Measurements from ENCODE around the gene UROD.

UROD gene

GRCh38 chr1:45009296-45009865 is 2.7 kb upstream of the UROD start:
- DNase-seq = no peak

DNA sequence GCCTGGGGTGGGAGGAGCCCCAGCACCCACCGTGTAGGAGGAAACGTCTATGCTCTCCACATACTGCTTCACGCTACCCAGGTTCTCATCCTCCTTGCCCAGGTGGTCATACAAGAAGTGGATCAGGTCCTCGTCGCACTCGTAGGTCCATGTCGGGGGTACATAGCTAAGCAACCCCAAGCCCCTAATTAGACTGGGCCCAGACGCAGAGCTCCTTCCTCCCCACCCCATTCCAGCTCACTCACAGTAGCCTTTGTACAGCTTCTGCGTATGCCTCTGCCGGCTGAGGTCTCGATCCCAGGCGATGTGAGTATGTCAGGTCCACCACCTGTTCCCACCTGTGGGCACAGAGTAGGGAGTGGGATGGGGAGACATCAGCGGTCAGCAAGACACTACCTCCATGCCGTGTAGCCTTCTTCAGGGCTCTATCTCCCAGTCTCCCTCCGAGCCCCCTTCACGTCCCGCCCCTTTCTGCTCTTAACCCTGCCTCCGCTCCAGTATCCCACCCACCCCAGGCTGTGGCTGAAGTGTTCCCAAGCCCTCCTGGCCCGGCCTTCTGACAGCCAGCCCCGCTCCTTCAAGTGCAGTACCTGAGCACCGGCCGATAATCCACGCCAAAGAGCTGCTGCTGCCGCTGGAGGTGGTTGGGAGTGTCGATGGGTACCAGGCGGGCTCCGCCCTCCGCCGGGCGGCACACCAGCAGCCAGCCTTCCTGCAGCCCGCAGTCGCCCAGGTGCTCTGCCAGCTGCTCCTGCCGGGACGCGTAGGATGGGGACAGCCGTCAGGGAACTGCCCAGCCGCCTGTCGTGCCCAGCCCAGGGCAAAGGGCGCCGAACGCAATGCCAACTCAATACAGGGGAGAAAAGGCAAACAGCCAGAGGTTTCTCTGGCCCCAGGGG is 1.8 kb upstream of the UROD start:
- DNase-seq = no peak

- DNase-seq = peak; percentile 66 to 70
These were observed 921 bp upstream of the UROD start, which contains the start of gene HECTD3 for GRCh38 chr1:45010855-45011811. HECTD3 (minus strand) TSS chr1:45011324; CDS start chr1:45011257, 67 bp downstream.

DNA sequence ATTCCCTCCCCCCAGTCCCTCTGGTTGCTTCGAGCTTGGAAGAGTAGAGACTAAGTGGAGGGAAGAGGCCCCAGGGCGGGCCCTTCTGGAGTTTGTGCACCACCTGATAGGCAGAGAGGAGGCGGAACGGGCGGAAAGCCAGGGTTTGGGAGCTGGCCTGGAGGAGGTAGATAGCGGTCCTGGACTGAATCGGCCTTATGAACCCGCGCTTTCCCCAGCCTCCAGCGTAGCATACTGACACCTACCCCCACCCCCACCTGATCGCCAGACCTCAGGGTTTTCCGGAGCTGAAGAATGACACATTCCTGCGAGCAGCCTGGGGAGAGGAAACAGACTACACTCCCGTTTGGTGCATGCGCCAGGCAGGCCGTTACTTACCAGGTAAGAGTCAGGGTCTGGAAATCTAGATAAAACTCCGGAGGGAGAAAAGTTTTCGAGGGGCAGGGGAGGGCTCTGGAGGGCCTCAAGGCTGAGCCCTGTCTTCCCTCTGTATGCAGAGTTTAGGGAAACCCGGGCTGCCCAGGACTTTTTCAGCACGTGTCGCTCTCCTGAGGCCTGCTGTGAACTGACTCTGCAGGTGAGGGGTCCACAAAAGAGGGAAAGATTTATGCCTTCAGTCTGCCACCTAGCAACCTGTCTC is 705 bp downstream of the UROD start:
- no peak for DNase-seq

GRCh38 chr1:45013551-45014209 is 1.6 kb downstream of the UROD start:
- no peak for DNase-seq

- peak; percentile 37 to 74 for DNase-seq
These were observed 2.4 kb downstream of the UROD start for GRCh38 chr1:45014321-45015028.

DNA sequence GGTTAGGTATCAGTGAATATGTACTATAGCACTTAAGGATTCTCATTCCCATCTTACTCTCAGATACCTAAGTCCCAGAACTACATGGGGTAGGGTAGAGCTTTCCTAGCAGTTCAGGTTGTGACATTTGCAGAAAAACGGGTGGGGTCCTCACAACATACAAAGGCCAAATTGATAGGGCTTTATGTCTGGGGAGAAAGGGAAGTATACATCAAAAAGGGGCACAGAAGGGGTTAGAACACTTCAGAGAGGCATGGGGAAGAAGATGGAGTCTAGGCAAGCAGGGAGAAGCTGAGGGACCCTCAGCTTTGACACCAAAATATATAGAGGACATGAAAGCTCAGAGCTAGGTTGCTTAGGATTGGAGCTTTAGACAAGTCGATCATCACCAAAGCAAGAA is 3.6 kb downstream of the UROD start:
- DNase-seq = no peak

- DNase-seq = no peak
These were observed 4.1 kb downstream of the UROD start for GRCh38 chr1:45016090-45016697.

- DNase-seq = no peak
These were observed 4.7 kb downstream of the UROD start for GRCh38 chr1:45016767-45017166.

GRCh38 chr1:45018599-45019230 is 6.7 kb downstream of the UROD start:
- DNase-seq = peak; percentile 2 to 55

GRCh38 chr1:45023663-45024062 is 11.6 kb downstream of the UROD start:
- DNase-seq = no peak

DNA sequence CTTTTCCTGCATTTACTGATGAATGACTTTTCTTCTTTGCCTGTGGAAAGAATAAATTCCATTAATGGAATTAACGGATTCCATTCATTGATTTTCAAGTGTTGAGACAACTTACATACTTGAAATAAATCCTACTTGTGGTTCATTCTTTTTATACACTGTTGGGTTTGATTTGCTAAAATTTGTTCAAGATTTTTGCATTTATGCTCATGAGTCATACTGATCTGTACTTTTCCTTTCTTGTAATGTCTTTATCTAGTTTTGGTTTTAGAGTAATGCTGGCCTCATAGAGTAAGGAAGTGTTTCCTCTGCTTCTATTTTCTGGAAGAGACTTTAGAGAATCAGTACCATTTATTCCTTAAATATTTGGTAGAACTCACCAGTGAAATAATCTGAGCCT is 14.4 kb downstream of the UROD start:
- DNase-seq = no peak

GRCh38 chr1:45032837-45033236 is 20.8 kb downstream of the UROD start:
- no peak for DNase-seq

DNA sequence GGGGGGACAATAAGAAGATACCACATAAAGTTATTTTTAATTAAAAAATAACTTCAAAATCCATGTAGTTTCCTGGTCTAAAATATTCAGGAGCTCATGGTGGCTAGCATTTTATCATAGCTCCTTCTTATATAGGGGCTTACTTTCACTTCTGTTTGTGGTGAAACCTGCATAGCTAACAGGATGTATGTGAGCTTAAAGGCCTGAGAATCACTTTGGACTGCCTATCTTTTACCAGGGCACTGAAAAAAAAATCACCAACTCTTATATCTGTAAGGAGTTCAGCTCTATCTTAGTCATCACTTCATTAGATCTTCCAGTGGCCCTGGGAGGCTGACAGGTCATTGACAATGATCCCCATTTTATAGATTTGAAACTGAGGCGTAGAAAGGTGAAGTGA is 21.3 kb downstream of the UROD start:
- no peak for DNase-seq

DNA sequence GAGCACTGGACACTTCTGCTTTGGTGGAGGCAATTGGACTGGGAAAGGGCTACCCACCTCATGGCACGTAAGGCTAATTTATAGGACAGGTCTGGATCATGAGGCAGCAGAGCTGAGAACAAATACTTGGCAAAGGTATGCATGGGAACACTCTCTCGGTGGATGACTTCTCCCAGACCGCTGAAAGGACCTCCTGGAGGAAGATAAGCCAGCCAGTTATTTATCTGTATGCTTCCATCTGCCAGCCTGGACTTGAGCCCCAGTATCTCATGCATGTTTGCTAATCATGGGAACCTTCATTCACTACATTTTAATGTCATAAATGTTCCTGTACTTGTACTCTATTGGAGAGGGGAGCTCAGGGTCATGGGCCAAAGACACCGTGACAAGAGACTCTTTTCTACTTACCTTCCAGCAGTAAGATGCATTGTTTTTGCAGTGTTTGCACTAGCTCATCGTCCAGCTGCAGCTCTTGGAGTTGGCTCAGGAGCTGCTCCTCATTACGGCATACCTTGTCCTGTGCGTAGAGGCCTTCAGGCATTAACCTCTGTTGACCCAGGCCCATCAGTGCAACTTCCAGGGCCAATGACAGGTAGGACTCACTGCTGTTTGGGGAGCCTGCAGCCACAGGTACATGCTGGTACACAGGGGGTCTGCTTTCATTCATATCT is 23.7 kb downstream of the UROD start:
- no peak for DNase-seq

DNA sequence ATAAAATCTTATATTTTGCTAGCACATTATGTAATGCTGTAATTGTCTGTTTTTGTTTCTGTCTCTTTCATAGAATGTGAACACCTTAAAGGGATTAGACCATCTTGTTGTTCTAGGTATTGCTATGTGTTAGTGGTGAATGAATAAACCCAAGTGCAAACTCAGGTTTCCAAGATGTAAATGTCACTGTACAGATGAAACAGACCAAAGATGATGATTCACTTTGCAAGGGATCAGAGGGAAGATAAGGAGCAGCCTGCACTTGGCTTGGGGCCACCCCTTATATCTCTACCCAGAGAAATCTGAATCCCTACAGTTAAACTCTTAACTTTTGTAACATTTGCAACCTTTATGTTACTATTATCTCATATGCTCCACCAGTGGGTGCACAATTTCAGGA is 25.4 kb downstream of the UROD start:
- DNase-seq = no peak

DNA sequence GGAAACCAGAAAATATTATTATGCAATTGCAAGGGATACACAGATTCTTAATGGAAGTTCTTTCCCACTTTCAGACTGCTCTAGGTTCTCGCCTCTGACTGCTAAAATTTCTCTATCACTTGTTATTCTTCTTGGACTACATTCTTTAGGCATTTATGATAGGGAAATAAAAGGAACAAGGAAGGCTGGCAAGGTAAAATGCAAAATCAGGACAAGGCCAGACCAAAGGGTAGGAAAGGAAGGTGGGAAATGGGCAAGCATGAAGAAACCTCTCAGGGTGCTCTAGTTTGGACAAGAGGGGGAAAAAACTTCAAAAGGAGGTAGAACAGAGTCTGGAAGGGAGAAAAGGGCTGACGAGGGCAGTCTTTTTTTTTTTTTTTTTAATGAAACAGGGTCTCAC is 26.2 kb downstream of the UROD start:
- DNase-seq = no peak

- DNase-seq = no peak
These were observed 26.8 kb downstream of the UROD start for GRCh38 chr1:45038661-45039364.

- no peak for DNase-seq
These were observed 28.2 kb downstream of the UROD start for GRCh38 chr1:45040297-45040696.
